Cardiac fibroblast (primary cell): ENCODE measurements around the gene ARID1B.

Experiments used
- DNase-seq, 2 donors: peaks; one replicate each; pipeline versions ENCODE4 v3.0.0 to v3.0.0-alpha.2; 2010; ENCODE audit warnings: low read depth in 2 of 2
- H3K4me3 ChIP-seq, 2 donors: replicated peaks in 1 of 2; 1 replicate in 1 of 2; 2 replicates in 1 of 2; pipeline ENCODE4 v1.5.1; 2011; ENCODE audit warnings: low read depth in 2 of 2, low read length in 2 of 2, mild to moderate bottlenecking in 2 of 2, moderate library complexity in 1 of 2
- TF ChIP-seq, protein P1 (sequence below): IDR thresholded peaks from one replicate; pipeline ENCODE4 v1.5.1; 2011; ENCODE audit warnings: low read depth, mild to moderate bottlenecking, low read length, inconsistent platforms

ARID1B gene

GRCh38 chr6:157106487-157106886 is 329.3 kb downstream of the ARID1B start:
- peak in 1 of 2 donors; percentile 60 for DNase-seq
- no peak overlapping the region for H3K4me3 ChIP-seq
- TF ChIP-seq, protein P1, sequence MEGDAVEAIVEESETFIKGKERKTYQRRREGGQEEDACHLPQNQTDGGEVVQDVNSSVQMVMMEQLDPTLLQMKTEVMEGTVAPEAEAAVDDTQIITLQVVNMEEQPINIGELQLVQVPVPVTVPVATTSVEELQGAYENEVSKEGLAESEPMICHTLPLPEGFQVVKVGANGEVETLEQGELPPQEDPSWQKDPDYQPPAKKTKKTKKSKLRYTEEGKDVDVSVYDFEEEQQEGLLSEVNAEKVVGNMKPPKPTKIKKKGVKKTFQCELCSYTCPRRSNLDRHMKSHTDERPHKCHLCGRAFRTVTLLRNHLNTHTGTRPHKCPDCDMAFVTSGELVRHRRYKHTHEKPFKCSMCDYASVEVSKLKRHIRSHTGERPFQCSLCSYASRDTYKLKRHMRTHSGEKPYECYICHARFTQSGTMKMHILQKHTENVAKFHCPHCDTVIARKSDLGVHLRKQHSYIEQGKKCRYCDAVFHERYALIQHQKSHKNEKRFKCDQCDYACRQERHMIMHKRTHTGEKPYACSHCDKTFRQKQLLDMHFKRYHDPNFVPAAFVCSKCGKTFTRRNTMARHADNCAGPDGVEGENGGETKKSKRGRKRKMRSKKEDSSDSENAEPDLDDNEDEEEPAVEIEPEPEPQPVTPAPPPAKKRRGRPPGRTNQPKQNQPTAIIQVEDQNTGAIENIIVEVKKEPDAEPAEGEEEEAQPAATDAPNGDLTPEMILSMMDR: no peak

DNA sequence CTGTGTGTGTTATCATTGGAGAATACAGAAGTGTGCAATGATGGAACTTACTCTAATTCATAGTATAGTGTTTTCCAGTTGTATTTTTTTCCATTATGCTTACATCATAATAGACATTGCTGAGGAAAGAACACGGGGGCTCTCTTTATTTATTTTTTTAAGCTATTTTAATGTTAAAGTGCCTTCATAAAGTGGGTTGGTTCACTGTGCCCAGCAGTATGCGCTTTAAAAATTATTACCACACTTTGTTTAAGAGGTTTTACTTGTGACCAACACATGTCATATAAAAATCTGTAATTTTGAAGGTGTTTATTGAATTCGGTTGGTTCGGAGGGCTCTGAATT is 330.4 kb downstream of the ARID1B start:
- no peak for DNase-seq
- TF ChIP-seq, protein P1: no peak
- H3K4me3 ChIP-seq: no peak overlapping the region

DNA sequence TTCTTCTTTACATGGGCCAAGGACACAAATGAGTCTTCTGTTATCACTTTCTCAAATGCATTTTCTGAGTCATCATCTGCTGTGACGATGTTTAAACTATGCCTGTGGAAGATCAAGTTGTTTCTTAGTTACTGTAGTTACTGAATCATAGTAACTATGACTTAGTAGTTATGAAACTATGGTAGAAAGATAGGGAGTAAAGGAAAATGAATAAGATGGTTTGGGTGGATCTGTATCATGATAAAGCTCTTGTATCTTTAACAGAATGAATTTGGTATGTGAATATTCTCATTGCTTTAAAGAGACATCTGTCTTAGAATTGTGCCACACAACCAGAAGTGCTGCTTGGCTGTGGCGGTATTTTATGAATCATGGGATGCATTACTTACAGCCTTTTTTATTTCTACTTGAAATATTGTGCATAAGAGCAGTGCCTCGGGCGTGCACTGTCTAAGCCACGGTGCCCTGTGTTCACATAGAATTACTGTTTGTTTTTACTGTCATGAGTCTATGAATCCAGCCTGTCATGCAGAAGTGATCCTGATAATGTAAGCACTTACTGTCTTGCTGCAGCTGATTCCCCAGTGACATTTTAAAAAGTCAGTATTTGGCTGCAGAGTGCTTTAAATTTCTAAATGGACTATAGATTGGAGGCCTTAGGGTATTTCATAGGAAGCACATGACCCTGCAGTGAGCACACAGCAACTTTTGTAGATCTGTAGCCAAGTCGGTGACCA is 330.9 kb downstream of the ARID1B start:
- no peak overlapping the region for H3K4me3 ChIP-seq
- TF ChIP-seq, protein P1: no peak
- peak; percentile 95 for DNase-seq

GRCh38 chr6:157108923-157109322 is 331.7 kb downstream of the ARID1B start:
- TF ChIP-seq, protein P1: no peak
- no peak for DNase-seq
- H3K4me3 ChIP-seq: no peak overlapping the region

- peak; percentile 27 to 62 for DNase-seq
- no peak overlapping the region for H3K4me3 ChIP-seq
- TF ChIP-seq, protein P1: no peak
Observed at GRCh38 chr6:157110607-157111006, 333.4 kb downstream of the ARID1B start.

GRCh38 chr6:157113389-157113788 is 336.2 kb downstream of the ARID1B start:
- no peak overlapping the region for H3K4me3 ChIP-seq
- TF ChIP-seq, protein P1: no peak
- DNase-seq: no peak

- TF ChIP-seq, protein P1: no peak
- no peak for DNase-seq
- H3K4me3 ChIP-seq: no peak overlapping the region
Observed at GRCh38 chr6:157116426-157116825, 339.2 kb downstream of the ARID1B start.
